Stimulated activated CD8-positive, alpha-beta memory T cell treated with anti-CD3 and anti-CD28 coated beads, Interleukin-12 subunit alpha, Interleukin-12 subunit beta, amount 100 ng/mL, for 24 hours (primary cell): ENCODE results near the gene FAM90A1.
"Not testable (repeated sequence)": the region's sequence is repeated elsewhere in the genome, so short reads cannot be mapped to it uniquely, and the experiment has no call there.

ENCODE experiments used
- DNase-seq: peaks from one replicate; pipeline ENCODE4 v3.0.0-alpha.2; 2020; ENCODE audit errors: extremely low read depth

Gene FAM90A1

GRCh38 chr12:8172911-8173310, 54.5 kb downstream of the FAM90A1 start:
- not testable (repeated sequence) for DNase-seq
